Measurements from ENCODE around the gene RICTOR.

The RICTOR gene, protein sequence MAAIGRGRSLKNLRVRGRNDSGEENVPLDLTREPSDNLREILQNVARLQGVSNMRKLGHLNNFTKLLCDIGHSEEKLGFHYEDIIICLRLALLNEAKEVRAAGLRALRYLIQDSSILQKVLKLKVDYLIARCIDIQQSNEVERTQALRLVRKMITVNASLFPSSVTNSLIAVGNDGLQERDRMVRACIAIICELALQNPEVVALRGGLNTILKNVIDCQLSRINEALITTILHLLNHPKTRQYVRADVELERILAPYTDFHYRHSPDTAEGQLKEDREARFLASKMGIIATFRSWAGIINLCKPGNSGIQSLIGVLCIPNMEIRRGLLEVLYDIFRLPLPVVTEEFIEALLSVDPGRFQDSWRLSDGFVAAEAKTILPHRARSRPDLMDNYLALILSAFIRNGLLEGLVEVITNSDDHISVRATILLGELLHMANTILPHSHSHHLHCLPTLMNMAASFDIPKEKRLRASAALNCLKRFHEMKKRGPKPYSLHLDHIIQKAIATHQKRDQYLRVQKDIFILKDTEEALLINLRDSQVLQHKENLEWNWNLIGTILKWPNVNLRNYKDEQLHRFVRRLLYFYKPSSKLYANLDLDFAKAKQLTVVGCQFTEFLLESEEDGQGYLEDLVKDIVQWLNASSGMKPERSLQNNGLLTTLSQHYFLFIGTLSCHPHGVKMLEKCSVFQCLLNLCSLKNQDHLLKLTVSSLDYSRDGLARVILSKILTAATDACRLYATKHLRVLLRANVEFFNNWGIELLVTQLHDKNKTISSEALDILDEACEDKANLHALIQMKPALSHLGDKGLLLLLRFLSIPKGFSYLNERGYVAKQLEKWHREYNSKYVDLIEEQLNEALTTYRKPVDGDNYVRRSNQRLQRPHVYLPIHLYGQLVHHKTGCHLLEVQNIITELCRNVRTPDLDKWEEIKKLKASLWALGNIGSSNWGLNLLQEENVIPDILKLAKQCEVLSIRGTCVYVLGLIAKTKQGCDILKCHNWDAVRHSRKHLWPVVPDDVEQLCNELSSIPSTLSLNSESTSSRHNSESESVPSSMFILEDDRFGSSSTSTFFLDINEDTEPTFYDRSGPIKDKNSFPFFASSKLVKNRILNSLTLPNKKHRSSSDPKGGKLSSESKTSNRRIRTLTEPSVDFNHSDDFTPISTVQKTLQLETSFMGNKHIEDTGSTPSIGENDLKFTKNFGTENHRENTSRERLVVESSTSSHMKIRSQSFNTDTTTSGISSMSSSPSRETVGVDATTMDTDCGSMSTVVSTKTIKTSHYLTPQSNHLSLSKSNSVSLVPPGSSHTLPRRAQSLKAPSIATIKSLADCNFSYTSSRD (N-terminal part only)

DNA sequence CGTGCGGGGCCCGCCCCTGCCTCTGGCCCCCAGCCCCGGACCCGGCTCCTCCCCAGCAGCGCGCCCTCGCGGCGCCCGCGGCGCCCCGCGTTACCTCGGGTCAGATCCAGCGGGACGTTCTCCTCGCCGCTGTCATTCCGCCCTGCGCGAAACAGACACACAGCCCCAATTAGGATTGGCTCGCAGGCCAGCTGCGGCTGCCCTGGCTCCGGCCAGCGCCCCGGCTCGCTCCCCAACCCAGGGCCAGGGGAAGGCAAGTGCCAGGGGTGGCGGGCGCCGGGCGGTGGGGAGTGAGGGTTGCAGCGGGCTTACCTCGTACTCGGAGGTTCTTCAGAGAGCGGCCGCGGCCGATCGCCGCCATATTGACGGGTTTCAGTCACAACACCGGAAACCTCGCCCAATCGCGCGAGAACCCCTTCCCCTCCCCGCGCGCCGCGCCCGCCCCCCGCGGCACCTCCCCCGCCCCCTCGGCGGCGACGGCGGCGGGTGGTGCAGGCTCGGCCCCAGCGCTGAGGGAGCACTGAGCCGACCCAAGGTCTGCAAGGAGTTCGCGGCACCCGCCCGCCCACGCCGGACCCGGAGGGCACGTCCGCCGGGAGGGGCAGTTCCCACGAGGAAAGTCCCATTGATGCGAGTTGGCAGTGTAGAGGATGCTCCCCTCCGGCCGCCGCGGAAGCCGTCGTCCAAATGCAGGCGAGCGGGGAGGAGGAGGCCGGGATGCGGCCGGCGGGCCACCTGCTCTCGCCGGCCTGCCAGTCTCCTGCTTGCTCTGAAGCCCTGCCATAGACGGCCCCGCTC, at the start of gene RICTOR:
Gene RICTOR, minus strand, starts transcription at position 383 of the 798 bp plus-strand sequence. Its CDS starts 22 bp downstream, at position 361.
- peak; percentile 88 for DNase-seq

DNA sequence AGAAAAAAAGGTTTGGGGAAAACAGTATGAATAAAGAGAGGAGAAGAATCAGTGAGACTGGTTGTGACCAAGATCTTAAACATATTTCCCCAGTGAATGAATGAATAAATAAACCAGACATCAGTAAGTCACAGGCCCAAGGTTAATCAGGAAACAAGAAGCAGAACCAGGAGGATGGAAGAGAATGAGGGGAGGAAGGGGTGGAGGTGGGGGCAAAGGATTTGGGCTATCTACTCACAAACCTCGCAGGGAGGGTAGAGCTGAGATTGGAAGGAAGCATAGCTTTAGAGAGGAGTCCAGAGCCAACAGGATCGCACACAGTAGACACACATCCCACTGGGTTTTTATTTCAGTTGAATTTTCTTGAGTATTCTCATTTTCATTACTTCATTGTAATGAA, 47.7 kb upstream of the RICTOR start:
- DNase-seq = no peak

DNA sequence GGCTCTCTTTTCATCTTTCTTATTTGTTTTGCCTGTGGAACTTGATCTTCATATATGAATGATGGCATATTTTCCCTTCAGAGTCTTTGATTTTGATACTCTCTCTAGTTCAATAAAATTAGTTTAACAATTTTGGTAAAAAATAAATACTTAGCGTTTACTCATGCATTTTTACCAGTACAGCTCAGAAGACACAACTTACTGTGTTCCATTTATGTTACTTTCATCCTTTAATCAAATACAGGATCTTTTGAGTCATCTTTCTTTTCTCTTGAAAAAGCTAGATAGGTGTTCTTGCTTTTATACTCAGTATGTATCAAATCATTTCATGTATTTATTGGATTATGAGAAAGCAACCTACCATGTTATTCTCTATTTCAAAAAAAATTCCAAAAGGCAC, 47.1 kb upstream of the RICTOR start:
- no peak for DNase-seq

DNA sequence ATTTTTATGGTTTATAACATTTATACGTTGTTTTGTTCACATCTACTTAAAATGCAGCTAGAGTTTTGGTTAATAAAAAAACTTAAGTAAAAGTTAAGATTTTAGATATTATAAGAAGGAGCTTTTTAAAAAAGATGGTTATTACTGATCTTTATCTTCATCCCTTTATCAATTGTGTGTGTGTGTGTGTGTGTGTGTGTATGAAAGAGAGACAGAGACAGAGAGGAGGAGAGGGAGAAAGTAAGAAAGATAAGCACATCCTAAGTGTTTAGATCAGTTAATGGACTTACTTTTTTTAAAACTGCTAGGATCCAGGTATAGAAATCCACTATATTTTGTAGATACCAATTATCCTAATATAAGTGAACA, 45.8 kb upstream of the RICTOR start:
- DNase-seq = no peak

DNA sequence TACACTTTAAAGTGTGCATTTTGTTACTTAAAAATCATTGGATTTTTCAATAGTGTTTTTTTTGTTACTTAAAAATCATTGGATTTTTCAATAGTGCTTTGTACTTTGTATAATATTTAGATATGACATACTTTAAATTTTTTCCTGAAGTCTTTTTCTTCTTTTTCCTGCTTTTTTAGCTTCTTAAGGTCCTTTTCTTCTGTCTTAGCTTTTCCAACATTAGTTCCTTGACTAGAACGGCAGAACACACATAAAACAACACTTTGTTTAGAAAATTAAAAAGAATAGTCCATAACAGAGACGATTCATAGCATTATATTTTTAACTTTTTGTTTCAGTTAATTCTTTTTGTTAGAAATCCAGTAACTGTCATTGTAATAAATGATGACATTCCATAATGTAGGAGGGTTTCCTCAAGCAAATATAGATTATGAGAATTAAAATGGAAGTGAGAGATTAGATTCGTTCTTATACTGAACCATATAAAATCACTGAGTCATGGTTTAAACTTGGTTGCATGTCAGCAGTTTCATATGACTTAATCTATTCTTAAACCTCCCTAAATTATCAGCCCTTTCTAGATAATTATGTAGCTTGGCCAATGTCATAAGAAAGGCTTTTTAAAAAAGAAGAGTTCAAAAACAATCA, 45.3 kb upstream of the RICTOR start:
- no peak for DNase-seq

DNA sequence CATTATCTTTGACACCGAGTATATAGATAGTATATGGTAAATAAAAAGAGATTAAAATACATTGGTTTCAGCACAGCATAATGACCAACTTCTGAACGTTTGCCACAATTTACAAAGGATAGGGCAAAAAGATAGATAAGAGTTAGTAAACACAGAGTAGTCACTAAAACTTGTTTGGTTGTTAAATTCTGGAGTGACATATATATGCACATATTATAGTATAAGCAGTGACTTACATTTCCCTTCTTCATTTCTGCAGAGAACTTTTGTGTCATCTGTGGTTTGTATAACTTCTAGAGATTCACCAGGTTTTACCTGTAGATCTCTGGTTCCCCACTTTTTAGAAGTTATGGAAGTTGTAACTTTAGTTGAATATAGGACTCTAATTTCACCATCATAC, 44.4 kb upstream of the RICTOR start:
- DNase-seq = no peak

DNA sequence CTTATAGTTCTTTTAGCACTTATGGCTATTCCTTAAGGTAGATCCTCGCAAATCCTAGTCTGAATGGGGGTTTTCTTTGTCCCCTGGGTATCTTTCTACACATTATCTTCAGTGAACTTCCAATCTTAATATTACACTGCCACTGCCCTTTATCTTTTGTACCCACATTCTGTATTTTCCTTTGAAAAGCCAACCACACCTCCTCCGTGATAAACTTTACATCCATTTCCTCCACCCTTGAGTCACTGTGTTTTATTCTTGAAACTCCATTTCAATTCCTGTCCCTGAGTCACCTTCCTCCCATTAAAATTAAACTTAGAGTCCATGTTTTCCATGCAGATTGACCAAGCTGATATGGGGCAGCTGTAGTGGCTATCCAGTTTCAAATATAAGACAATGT, 43.2 kb upstream of the RICTOR start:
- DNase-seq = no peak

DNA sequence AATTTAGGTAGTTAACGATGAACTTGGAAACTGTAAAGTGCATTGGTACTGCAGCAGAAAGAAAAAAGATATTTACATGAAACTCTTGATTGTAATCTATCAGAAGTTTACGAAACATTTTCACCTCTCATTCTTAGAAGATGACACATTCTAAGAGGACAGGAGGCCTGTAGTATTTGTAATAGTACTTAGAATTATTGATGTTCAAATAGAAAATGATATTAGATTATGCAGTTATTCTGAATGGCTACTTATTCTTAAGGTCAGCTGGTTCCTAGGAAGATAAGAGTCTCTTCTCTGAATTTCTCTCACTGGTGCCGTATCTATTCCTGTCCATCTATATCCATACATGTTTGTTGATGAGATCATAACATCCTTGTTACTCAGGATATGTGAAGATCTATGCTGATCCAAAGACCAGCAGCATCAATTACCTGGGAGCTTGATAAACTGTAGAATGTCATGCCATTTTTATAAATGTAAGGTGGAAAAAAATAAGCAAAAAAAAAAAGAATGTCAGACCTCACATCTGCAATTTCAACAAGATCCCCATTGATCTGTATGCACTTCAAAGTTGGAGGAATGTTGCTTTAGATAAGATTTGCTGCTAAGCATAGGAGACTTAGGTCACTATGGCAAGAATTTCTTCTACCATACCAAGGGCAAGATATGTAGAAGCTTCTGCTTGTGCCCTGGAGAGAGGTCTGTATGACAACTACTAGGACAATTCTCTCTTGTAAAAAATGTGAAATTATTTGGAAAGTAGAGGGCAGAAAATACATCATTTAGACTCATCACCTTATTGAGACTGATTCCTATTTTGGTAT, 42.4 kb upstream of the RICTOR start:
- no peak for DNase-seq

DNA sequence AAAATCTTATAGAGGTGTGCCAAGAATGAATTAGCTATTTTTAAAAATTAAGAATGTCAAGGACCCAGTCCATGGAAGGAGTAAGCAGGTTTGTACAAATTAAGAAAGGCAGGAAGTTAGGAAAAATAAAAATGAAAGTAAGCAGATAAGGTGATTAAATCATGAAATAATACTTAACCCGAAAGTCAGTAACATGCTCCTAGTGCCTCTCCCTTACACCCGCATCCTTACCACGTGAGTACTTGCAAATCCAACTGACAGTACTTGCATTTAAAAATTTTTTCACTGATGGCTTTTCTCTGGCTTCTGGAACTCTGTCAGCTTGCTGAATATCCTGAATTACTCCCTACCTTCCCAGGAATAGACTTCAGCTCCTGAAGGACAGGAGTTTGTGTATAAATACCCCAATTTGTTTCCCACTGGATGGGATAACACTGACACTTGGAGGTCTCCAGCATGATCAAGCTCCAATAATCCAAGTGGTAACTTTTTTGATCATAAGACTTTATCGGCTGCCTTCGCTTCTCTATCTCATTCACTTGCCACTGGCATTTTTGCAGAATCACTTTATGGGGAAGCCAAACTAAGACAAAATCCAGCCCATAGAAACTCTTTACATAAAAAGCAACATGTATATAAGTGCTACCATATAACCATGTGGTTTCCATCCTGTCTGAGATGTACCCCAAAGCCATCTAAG, 41.6 kb upstream of the RICTOR start:
- no peak for DNase-seq

DNA sequence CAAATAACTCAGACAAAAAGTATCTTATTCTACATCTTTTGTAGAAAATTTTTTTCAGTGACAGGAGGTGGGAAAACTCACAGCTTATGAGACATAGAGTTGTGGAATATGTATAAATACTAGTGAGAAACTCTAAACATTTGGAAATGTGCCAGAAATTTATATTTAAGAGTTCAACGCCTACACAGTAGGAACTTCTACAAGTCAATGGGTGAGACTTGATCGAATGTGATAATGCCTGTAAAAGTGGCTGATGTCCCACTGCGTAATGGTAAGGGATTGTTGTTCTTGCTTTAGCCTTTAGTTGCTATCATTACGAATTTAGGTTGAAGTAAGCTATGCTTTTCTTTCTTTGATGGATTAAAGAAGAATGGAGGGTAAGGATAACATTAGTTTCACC, 40.0 kb upstream of the RICTOR start:
- DNase-seq = no peak

DNA sequence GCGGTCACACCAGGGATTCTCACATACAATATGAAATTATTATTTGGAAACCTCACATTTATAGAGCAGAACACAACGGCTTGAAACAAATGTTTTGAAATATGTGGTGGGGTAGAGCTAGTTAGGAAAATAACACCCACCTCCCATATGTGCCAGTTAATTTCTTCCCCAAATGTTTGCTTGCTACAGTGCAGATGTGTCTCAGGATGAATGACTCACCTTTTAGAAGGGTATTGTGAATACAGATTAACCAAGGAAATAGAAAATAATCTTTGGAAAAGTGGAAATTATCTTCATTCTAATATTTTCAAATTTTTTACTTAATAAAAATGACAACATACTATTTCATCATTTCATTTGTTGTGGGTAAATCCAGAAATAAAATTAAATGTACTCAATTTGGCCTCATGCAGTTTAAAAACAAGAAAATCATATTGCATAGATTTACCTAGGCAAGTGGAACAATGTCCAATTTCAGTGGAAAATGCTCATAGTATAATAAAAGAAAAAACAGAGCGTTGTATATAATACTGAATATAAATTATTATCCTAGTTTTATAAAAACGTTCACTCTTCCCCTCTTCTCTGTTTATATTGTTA, 39.3 kb upstream of the RICTOR start:
- no peak for DNase-seq

DNA sequence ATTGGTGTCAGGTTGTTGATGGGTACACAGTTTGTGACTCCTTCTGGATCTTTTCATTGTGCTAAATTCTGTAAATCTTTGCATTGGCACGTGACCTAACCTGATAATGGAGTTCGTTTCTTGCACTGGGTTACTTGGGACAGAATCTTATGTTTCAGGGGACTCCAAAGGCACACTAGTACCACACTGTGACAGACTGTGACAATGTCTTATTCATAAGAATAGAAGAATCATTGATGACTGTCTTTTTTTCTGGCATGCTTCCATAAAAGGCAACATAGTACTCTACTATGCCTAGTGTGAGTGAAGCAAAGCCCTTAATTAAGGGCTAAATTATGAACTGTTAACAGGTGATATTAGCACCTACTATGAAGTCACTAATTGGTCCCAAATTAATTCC, 35.4 kb upstream of the RICTOR start:
- no peak for DNase-seq

DNA sequence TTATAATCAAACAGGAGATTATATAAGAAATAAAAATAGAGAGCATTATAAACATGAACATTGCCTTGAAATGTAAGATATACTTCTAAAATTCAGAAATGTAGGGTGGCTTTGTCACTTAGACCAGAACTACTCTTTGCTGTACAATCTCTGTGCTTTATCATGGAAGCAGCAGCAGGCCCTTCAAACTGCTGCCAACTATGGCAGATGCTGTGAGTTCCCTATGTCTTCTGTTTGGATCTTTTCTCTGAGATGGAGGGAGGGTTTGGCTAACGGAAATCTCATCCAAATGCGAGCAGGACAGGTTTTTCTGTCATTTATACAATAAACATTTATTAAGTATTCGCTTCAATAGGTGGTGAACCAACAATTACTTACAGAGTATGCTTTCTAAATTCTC, 34.8 kb upstream of the RICTOR start:
- no peak for DNase-seq

DNA sequence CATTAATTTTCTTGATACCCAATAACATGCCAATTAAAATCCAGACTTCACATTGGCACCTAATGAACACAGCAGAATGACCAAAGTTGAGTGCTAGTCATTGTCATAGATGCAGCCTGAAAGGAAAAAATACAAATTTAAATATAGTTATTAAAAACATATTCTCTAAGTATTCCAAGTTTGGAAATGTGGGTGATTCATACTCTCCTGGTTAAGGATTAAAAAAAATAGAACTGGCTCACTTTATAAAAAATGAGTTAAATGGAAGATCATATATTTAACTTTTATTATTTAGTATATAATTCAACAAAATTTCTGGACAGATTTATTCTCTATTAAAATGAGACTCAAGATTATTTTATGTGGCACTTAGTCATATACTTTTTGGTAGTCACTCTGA, 33.2 kb upstream of the RICTOR start:
- DNase-seq = no peak

DNA sequence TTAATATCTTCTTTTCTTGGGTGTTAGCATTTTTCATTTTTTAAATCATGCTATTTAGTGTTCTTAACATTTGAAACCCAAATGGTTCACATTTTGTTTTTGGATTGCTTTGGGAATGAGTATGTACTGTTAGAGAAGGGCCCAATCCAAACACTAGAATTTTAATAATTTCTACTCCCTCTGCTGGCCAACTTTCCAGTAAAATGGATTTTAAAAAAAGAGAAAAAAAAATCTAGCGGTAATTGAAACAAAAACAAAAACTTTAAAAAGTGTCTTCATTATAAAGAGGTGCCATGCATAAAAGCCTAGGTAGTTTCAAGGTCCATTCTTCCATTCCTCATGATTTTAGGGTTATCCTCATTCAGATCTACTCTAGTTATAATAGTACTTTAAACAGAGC, 32.1 kb upstream of the RICTOR start:
- DNase-seq = peak; percentile 17

DNA sequence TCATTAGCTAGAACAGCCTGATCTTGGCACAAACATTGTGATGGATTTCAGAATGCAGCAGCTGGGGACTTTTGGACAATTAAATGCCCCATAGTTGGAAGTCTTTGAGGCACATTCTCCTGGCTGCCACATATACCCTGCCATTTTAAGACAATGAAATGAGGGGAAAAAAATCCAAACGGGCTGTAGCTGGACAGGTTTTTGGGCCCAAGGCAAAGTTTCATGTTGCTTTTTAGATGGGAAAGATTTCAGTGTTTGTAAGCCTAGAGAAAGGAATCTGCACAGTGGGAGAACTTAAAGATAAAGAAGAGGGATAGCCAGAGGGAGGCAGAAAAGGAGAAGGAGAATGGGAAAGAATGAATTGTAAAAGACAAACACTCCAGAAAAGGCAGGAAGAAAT, 30.0 kb upstream of the RICTOR start:
- DNase-seq = no peak

DNA sequence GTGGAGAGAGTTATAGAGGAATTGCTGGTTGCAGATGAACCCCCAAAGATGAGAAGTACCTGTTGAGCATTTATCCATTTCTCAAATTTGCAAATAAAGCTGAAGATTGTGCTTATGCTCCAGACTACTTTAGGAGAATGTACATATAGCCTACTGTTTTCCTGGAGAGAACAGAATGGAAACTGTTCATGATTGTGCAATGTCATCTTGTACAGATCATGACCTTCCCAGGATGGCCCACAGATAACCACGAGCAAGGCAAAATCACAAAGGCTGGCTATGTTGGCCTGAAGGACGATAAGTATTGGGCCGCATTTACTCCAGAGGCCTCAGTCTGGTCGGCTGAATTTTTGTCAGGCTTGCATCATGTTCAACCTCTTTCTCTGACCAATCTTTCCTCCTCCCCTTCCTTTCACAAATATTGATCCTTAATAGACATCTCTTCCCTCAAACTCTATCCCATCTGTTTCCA, 28.5 kb upstream of the RICTOR start:
- no peak for DNase-seq

DNA sequence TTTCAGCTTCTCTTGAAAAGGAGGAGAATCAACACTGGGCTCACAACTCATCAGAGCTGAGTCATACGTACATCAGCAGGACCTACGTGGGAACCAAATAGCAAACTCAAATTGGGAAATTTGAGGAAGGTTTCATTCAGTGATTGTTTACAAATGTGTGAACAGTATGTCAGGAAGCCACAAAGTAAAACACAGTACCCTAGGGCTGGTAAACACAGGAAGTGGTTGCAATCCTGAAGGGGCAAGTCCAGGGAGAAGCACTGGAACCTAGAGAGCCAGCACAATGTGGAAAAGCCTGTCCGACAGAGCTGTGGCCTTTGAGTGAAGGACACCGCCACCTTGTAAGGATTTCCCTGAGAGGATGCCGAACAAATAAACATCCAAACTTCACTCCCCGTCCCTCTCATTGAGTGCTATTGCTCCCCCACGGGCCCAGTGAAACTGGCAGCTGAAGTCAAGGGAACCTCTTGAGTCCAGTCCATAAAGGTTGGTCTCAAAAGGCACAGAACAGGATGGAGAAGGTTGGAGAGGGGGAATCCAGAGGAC, 26.7 kb upstream of the RICTOR start:
- DNase-seq = no peak

DNA sequence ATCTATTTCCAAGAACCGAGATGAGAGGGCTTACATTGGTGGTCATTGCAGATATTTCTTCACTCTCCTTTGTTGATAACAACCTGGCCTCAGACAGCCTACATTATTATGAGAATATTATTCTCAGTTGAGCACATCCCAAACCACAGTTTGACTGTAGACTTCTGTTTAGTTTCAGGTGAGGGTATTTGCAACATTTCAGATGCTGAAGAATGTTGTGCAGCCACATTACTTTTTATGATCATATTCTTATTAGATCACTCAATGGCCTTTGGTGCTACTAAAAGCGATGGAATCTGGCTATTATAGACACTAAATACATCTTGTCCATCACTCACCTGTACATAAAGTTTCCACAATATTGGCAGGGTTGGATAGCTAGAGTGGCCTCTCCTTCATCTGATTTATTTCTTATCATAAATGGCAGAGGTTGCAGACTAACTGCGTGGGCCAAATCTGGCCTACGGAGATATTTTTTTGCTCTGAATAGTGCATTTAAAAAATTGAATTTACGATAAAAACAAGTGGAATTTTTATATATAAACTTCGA, 26.2 kb upstream of the RICTOR start:
- DNase-seq = no peak
